K562 (cell line): ENCODE measurements around the gene RGS9BP. TPM values are rescaled to one million over a fixed set of nuclear protein-coding genes. Genes with fewer than 3 reads are reported as not detected.

Experiments used
- AFF4 ChIP-seq: sonication (generic); formaldehyde crosslinking; IDR thresholded peaks from 2 replicates; pipeline ENCODE4 v1.8.0; 2023; ENCODE audit warnings: mild to moderate bottlenecking, missing genetic modification reagents
- CC2D1A ChIP-seq: fragments of 450-650 bp; IDR thresholded peaks from 2 replicates; pipeline ENCODE4 v1.6.1; 2017; ENCODE audit warnings: mild to moderate bottlenecking
- ILF3 ChIP-seq: fragments of 450-650 bp; IDR thresholded peaks from 2 replicates; pipeline ENCODE4 v1.6.1; 2018; ENCODE audit warnings: antibody characterized with exemption, mild to moderate bottlenecking, moderate library complexity, borderline replicate concordance
- JUN ChIP-seq, 2 experiments: sonication (generic) in 1 of 2; formaldehyde crosslinking in 1 of 2; IDR thresholded peaks; 2 replicates each; pipeline versions ENCODE4 v1.6.1 to v1.8.0; 2012 to 2022; ENCODE audit warnings: borderline replicate concordance in 2 of 2, mild to moderate bottlenecking in 2 of 2, improper control_type of control experiment in 1 of 2, low read depth in 1 of 2, low read length in 1 of 2, missing genetic modification reagents in 1 of 2
- NR2C2 ChIP-seq, 2 experiments: fragments of 200-800 bp in 1 of 2; sonication (Bioruptor generic) in 1 of 2; sonication (generic) in 1 of 2; formaldehyde crosslinking in 1 of 2; IDR thresholded peaks; 2 replicates each; pipeline versions ENCODE4 v1.6.1 to v1.8.0; 2016 to 2022; ENCODE audit warnings: mild to moderate bottlenecking in 1 of 2, missing compliant biosample characterization in 1 of 2, missing genetic modification characterization in 1 of 2, missing genetic modification reagents in 1 of 2
- PHTF2 ChIP-seq: fragments of 250-450 bp; sonication (Bioruptor Pico); IDR thresholded peaks from 2 replicates; pipeline ENCODE4 v1.5.0; 2021; ENCODE audit warnings: mild to moderate bottlenecking
- PURB ChIP-seq: sonication (generic); formaldehyde crosslinking; IDR thresholded peaks from 2 replicates; pipeline ENCODE4 v1.9.0; 2021; ENCODE audit warnings: low read depth, mild to moderate bottlenecking, missing genetic modification reagents
- SAFB2 ChIP-seq: fragments of 200-400 bp; formaldehyde crosslinking; IDR thresholded peaks from 2 replicates; pipeline ENCODE4 v1.6.1; 2018; ENCODE audit warnings: borderline replicate concordance, low read length, low read depth, moderate library complexity; ENCODE audit not compliant: severe bottlenecking
- XRCC3 ChIP-seq: fragments of 450-650 bp; IDR thresholded peaks from 2 replicates; pipeline ENCODE4 v1.6.1; 2017; ENCODE audit warnings: mild to moderate bottlenecking, moderate library complexity
- ZNF717 ChIP-seq: fragments of 250-450 bp; sonication (Bioruptor Pico); IDR thresholded peaks from 2 replicates; pipeline ENCODE4 v1.5.0; 2021
- ZNF75A ChIP-seq: fragments of 450-650 bp; formaldehyde crosslinking; IDR thresholded peaks from 2 replicates; pipeline ENCODE4 v1.4.0; 2020; ENCODE audit warnings: mild to moderate bottlenecking
- ZNF764 ChIP-seq: fragments of 250-450 bp; sonication (Bioruptor Pico); IDR thresholded peaks from 2 replicates; pipeline ENCODE4 v1.4.0; 2020; ENCODE audit warnings: low read depth, mild to moderate bottlenecking, moderate library complexity
- polyA plus RNA-seq, 8 experiments: library from polyadenylated mRNA; depleted of rRNA in 4 of 8; stranded (reverse) in 5 of 8; unstranded in 3 of 8; fragments of >200 nt; fragmentation: Nextera tagmentation in 2 of 8; fragmentation: Illumina TruSeq in 1 of 8; extraction: Ambion mirVana in 2 of 8; extraction: Trizol in 1 of 8; gene quantifications; 2 replicates each; pipeline versions ENCODE4 v1.2.1 to v1.2.3, GENCODE V29; 2011 to 2014; ENCODE audit warnings: inconsistent platforms in 1 of 8, missing spikeins in 1 of 8
- total RNA-seq, 7 experiments: library from RNA; depleted of rRNA in 6 of 7; stranded (reverse); fragments of >200 nt in 6 of 7; fragmentation: Illumina TruSeq in 2 of 7; extraction: Trizol in 2 of 7; gene quantifications; 2 replicates each; pipeline versions ENCODE4 v1.2.1 to v1.2.3, GENCODE V29; 2011 to 2021; ENCODE audit warnings: low replicate concordance in 1 of 7
- TF ChIP-seq, protein P1 (sequence below): fragments of 250-450 bp; sonication (Bioruptor Pico); IDR thresholded peaks from 2 replicates; pipeline ENCODE4 v1.5.0; 2021; ENCODE audit warnings: mild to moderate bottlenecking, borderline replicate concordance
- TF ChIP-seq, protein P2 (sequence below): sonication (generic); formaldehyde crosslinking; IDR thresholded peaks from 2 replicates; pipeline ENCODE4 v1.8.1; 2023; ENCODE audit warnings: mild to moderate bottlenecking, missing genetic modification reagents
- TF ChIP-seq, protein P3 (sequence below): sonication (generic); formaldehyde crosslinking; IDR thresholded peaks from 2 replicates; pipeline ENCODE4 v1.8.0; 2022; ENCODE audit warnings: mild to moderate bottlenecking, missing genetic modification reagents
- TF ChIP-seq, protein P4 (sequence below): fragments of 450-650 bp; IDR thresholded peaks from 2 replicates; pipeline ENCODE4 v1.6.1; 2014; ENCODE audit warnings: low read depth, mild to moderate bottlenecking, moderate library complexity, borderline replicate concordance

Gene RGS9BP
- total and polyA plus RNA-seq, 9 of the 15 experiments (the other 6 are each of a cell fraction or from before 2014, with no cell fraction given) = 0.03 to 1.3 (median 0.49) TPM

DNA sequence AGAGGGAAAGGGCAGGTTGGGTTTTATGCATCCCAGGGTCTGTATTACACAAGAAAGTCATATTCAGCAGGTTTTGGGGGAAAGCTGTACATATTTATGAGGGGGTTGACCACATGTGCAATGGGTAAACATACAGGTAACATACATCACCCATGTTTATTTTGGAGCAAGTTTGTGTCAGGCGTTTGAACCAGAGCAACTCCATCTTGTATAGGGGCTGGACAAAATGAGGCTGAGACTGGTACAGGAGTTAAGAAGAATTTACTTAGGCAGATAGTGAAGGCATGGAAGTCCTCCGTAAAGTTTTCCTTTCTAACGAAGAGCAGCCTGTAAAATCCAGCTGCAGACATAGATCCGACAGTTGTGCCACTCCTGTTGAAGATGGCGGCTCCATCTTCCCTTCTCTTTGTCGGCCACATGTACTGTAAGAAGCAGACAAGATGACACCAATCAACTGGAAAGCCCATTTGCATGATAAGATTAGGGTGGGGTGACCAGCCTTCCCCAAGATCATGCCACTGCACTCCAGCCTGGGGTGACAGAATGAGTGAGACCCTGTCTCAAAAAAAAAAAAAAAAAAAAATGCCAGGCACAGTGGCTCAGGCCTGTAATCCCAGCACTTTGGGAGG lies 11.3 kb downstream of the RGS9BP start (continued):
- TF ChIP-seq, protein P1, sequence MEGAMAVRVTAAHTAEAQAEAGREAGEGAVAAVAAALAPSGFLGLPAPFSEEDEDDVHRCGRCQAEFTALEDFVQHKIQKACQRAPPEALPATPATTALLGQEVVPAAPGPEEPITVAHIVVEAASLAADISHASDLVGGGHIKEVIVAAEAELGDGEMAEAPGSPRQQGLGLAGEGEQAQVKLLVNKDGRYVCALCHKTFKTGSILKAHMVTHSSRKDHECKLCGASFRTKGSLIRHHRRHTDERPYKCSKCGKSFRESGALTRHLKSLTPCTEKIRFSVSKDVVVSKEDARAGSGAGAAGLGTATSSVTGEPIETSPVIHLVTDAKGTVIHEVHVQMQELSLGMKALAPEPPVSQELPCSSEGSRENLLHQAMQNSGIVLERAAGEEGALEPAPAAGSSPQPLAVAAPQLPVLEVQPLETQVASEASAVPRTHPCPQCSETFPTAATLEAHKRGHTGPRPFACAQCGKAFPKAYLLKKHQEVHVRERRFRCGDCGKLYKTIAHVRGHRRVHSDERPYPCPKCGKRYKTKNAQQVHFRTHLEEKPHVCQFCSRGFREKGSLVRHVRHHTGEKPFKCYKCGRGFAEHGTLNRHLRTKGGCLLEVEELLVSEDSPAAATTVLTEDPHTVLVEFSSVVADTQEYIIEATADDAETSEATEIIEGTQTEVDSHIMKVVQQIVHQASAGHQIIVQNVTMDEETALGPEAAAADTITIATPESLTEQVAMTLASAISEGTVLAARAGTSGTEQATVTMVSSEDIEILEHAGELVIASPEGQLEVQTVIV = 0 out of 2 replicates have a peak, but pooled peaks have one; percentile 54
- TF ChIP-seq ZNF764 (CRISPR knock-in tag) (no peak), PURB (CRISPR knock-in tag) (no peak), NR2C2 (CRISPR knock-in tag; IDR thresholded peaks at IDR 0.05) (no peak), NR2C2 (tag; IDR thresholded peaks at IDR 0.05) (peak; percentile 50; the same call in 1 of the 2 replicates), XRCC3 (no peak), PHTF2 (CRISPR knock-in tag) (peak; percentile 63; the same call in 1 of the 2 replicates), CC2D1A (no peak), ZNF75A (peak; percentile 68; the same call in 1 of the 2 replicates), ZNF717 (no peak), JUN (IDR thresholded peaks at IDR 0.05; ENCODE audit: borderline replicate concordance, low read depth, low read length) (no peak), JUN (CRISPR knock-in tag; IDR thresholded peaks at IDR 0.05; ENCODE audit: borderline replicate concordance) (no peak), AFF4 (CRISPR knock-in tag) (no peak), ILF3 (no peak), SAFB2 (no peak)
- TF ChIP-seq, protein P2, sequence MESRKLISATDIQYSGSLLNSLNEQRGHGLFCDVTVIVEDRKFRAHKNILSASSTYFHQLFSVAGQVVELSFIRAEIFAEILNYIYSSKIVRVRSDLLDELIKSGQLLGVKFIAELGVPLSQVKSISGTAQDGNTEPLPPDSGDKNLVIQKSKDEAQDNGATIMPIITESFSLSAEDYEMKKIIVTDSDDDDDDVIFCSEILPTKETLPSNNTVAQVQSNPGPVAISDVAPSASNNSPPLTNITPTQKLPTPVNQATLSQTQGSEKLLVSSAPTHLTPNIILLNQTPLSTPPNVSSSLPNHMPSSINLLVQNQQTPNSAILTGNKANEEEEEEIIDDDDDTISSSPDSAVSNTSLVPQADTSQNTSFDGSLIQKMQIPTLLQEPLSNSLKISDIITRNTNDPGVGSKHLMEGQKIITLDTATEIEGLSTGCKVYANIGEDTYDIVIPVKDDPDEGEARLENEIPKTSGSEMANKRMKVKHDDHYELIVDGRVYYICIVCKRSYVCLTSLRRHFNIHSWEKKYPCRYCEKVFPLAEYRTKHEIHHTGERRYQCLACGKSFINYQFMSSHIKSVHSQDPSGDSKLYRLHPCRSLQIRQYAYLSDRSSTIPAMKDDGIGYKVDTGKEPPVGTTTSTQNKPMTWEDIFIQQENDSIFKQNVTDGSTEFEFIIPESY = no peak
- TF ChIP-seq, protein P3, sequence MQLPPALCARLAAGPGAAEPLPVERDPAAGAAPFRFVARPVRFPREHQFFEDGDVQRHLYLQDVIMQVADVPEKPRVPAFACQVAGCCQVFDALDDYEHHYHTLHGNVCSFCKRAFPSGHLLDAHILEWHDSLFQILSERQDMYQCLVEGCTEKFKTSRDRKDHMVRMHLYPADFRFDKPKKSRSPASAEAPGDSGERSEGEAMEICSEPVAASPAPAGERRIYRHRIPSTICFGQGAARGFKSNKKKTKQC (CRISPR knock-in tag) = no peak
- TF ChIP-seq, protein P4, sequence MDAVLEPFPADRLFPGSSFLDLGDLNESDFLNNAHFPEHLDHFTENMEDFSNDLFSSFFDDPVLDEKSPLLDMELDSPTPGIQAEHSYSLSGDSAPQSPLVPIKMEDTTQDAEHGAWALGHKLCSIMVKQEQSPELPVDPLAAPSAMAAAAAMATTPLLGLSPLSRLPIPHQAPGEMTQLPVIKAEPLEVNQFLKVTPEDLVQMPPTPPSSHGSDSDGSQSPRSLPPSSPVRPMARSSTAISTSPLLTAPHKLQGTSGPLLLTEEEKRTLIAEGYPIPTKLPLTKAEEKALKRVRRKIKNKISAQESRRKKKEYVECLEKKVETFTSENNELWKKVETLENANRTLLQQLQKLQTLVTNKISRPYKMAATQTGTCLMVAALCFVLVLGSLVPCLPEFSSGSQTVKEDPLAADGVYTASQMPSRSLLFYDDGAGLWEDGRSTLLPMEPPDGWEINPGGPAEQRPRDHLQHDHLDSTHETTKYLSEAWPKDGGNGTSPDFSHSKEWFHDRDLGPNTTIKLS = no peak
